Endometrium (tissue), 2 donors: ENCODE data around the gene KIAA1191.
A peak's percentile ranks its signal among the peaks of the same experiment; 100 is the strongest.
"Not testable (repeated sequence)": the region's sequence is repeated elsewhere in the genome, so short reads cannot be mapped to it uniquely, and the experiment has no call there.

Source experiments
- FAIRE-seq: peaks from 2 replicates; lab custom pipeline; 2012; peaks lifted over from hg19 to GRCh38; lab: Jason Lieb, UNC
- donor health status: control.
- donor health status: control.

KIAA1191 gene

GRCh38 chr5:176361437-176362232 lies at the start of gene KIAA1191:
KIAA1191 (minus strand) TSS chr5:176361764; CDS start chr5:176359508, 2,256 bp downstream.
- peak; percentile 12 for FAIRE-seq

- no peak for FAIRE-seq
These were observed 49.1 kb upstream of the KIAA1191 start for GRCh38 chr5:176410486-176411180.

GRCh38 chr5:176409765-176410164 lies 48.2 kb upstream of the KIAA1191 start:
- no peak for FAIRE-seq

GRCh38 chr5:176408590-176408989 lies 47.0 kb upstream of the KIAA1191 start:
- FAIRE-seq = no peak

GRCh38 chr5:176408252-176408573 lies 46.6 kb upstream of the KIAA1191 start:
- not testable (repeated sequence) for FAIRE-seq

GRCh38 chr5:176407456-176408251 lies 46.1 kb upstream of the KIAA1191 start:
- FAIRE-seq = no peak

- no peak for FAIRE-seq
These were observed 45.0 kb upstream of the KIAA1191 start for GRCh38 chr5:176406436-176407052.

GRCh38 chr5:176405656-176406435 lies 44.3 kb upstream of the KIAA1191 start:
- FAIRE-seq = no peak

GRCh38 chr5:176401281-176402205 lies 40.0 kb upstream of the KIAA1191 start:
- no peak for FAIRE-seq

GRCh38 chr5:176400382-176401156 lies 39.0 kb upstream of the KIAA1191 start:
- FAIRE-seq = no peak

GRCh38 chr5:176397736-176398420 lies 36.3 kb upstream of the KIAA1191 start:
- FAIRE-seq = no peak

GRCh38 chr5:176396330-176396729 lies 34.8 kb upstream of the KIAA1191 start:
- FAIRE-seq = no peak

- no peak for FAIRE-seq
These were observed 33.5 kb upstream of the KIAA1191 start for GRCh38 chr5:176394881-176395675.

GRCh38 chr5:176394096-176394495 lies 32.5 kb upstream of the KIAA1191 start:
- no peak for FAIRE-seq

GRCh38 chr5:176392526-176392925 lies 31.0 kb upstream of the KIAA1191 start:
- no peak for FAIRE-seq

GRCh38 chr5:176391999-176392398 lies 30.4 kb upstream of the KIAA1191 start:
- FAIRE-seq = no peak

- no peak for FAIRE-seq
These were observed 29.9 kb upstream of the KIAA1191 start for GRCh38 chr5:176391479-176391878.
